Endodermal cell (in vitro differentiated cells): ENCODE data around the gene TMEM255B. TPM values are rescaled to one million over a fixed set of nuclear protein-coding genes. Genes with fewer than 3 reads are reported as not detected.

Source experiments
- DNase-seq: peaks from one replicate; pipeline ENCODE4 v3.0.0-alpha.2; 2017
- H3K27ac ChIP-seq: 2 replicates; pipeline ENCODE4 v1.5.1; 2013; ENCODE audit warnings: mild to moderate bottlenecking, low read depth, low read length, moderate library complexity
- H3K27me3 ChIP-seq: 2 replicates; pipeline ENCODE4 v1.6.1; 2013; ENCODE audit warnings: mild to moderate bottlenecking, low read length, moderate library complexity; ENCODE audit not compliant: insufficient read depth, control insufficient read depth, poor library complexity, severe bottlenecking
- H3K36me3 ChIP-seq: 2 replicates; pipeline ENCODE4 v1.7.0; 2013; ENCODE audit warnings: mild to moderate bottlenecking, low read length, moderate library complexity; ENCODE audit not compliant: control insufficient read depth, insufficient read depth
- H3K4me1 ChIP-seq: one replicate; pipeline ENCODE4 v1.7.0; 2013; ENCODE audit warnings: low read length; ENCODE audit not compliant: control insufficient read depth, insufficient read depth
- H3K4me3 ChIP-seq: 2 replicates; pipeline ENCODE4 v1.5.1; 2013; ENCODE audit warnings: mild to moderate bottlenecking, low read length, moderate library complexity
- H3K9ac ChIP-seq: 2 replicates; pipeline ENCODE4 v1.6.1; 2013; ENCODE audit warnings: mild to moderate bottlenecking, low read length, moderate library complexity; ENCODE audit not compliant: poor library complexity, severe bottlenecking; ENCODE audit errors: extremely low read depth
- H3K9me3 ChIP-seq: 2 replicates; pipeline ENCODE4 v1.6.1; 2013; ENCODE audit warnings: mild to moderate bottlenecking, low read length, moderate library complexity; ENCODE audit not compliant: control insufficient read depth
- H3K27ac Mint-ChIP-seq: 2 replicates; pipeline ENCODE4 v1.8.0; 2020; ENCODE audit warnings: mixed read lengths
- H3K27me3 Mint-ChIP-seq: 2 replicates; pipeline ENCODE4 v1.8.0; 2021; ENCODE audit warnings: mild to moderate bottlenecking, mixed read lengths; ENCODE audit not compliant: insufficient read depth
- H3K36me3 Mint-ChIP-seq: 2 replicates; pipeline ENCODE4 v1.8.0; 2020; ENCODE audit warnings: low read depth, mixed read lengths
- H3K4me1 Mint-ChIP-seq: 2 replicates; pipeline ENCODE4 v1.8.0; 2020; ENCODE audit warnings: mixed read lengths
- H3K4me3 Mint-ChIP-seq: 2 replicates; pipeline ENCODE4 v1.8.0; 2020; ENCODE audit warnings: mild to moderate bottlenecking, moderate library complexity, mixed read lengths
- H3K9me3 Mint-ChIP-seq: 2 replicates; pipeline ENCODE4 v1.8.0; 2020; ENCODE audit warnings: mild to moderate bottlenecking, mixed read lengths
- CTCF ChIP-seq: fragments of 200-600 bp; sonication (generic); conservative IDR thresholded peaks from 2 replicates; pipeline ENCODE4 v1.5.0; 2021; ENCODE audit warnings: antibody characterized with exemption, mild to moderate bottlenecking
- WGBS, 2 experiments: methylation state at CpG; one replicate each; pipeline versions ENCODE4 v1.1.5 to v1.1.7; 2013; ENCODE audit warnings: missing lambda C conversion rate in 2 of 2, mixed read lengths in 1 of 2; ENCODE audit not compliant: insufficient coverage in 1 of 2, insufficient read length in 1 of 2; 5-methylcytosine and 5-hydroxymethylcytosine counted together
- total RNA-seq, 2 donors: library from RNA; stranded (reverse); fragmentation: NEBNext Ultra II Directional in 1 of 2; extraction: Animal tissue kit (Norgen Biotek cat#: 25700) in 1 of 2; gene quantifications; 2 replicates in 1 of 2; 3 replicates in 1 of 2; pipeline ENCODE4 v1.2.1, GENCODE V29; 2021

Gene TMEM255B
- total RNA-seq, 2 donors from 2014 or later, result 0.55 to 2.1 TPM

- WGBS, 2 experiments, result 91 to 95% methylated on average over 17 to 30 of the region's 30 CpGs
- Mint-ChIP-seq H3K27ac (no peak overlapping the region), H3K27me3 (no peaks in the 10 kb centered on the region), H3K4me3 (no peak overlapping the region), H3K36me3 (no peaks in the 10 kb centered on the region), H3K4me1 (no peaks in the 10 kb centered on the region), H3K9me3 (peaks cover 9% of the 10 kb centered on the region)
- TF ChIP-seq CTCF, result no peak
- Histone ChIP-seq H3K4me3 (no peak overlapping the region), H3K27me3 (no peaks in the 10 kb centered on the region), H3K4me1 (no peaks in the 10 kb centered on the region), H3K36me3 (no peaks in the 10 kb centered on the region), H3K27ac (no peak overlapping the region), H3K9ac (no peak overlapping the region), H3K9me3 (no peaks in the 10 kb centered on the region)
- no peak for DNase-seq
These were observed 54.2 kb downstream of the TMEM255B start for GRCh38 chr13:113813070-113813748.

- no peak overlapping the region for H3K27ac ChIP-seq
- H3K27me3 ChIP-seq, result no peaks in the 10 kb centered on the region
- no peaks in the 10 kb centered on the region for H3K36me3 ChIP-seq
- no peak for TF ChIP-seq CTCF
- whole genome bisulfite sequencing, 2 experiments, result 89 to 92% methylated on average over 24 to 28 of the region's 28 CpGs
- H3K9ac ChIP-seq, result no peak overlapping the region
- no peaks in the 10 kb centered on the region for H3K9me3 ChIP-seq
- no peaks in the 10 kb centered on the region for H3K27me3 Mint-ChIP-seq
- no peak overlapping the region for H3K4me3 ChIP-seq
- no peak overlapping the region for H3K27ac Mint-ChIP-seq
- H3K4me1 ChIP-seq, result no peaks in the 10 kb centered on the region
- H3K9me3 Mint-ChIP-seq, result peaks cover 4% of the 10 kb centered on the region
- no peak overlapping the region for H3K4me3 Mint-ChIP-seq
- no peak for DNase-seq
- H3K4me1 Mint-ChIP-seq, result no peaks in the 10 kb centered on the region
- no peaks in the 10 kb centered on the region for H3K36me3 Mint-ChIP-seq
These were observed 54.9 kb downstream of the TMEM255B start for GRCh38 chr13:113813749-113814434.

GRCh38 chr13:113814435-113814821 lies 55.4 kb downstream of the TMEM255B start:
- H3K27ac ChIP-seq, result no peak overlapping the region
- no peak overlapping the region for H3K27ac Mint-ChIP-seq
- no peak overlapping the region for H3K4me3 ChIP-seq
- 90 to 93% methylated on average over 4 to 10 of the region's 11 CpGs for WGBS, 2 experiments
- H3K9ac ChIP-seq, result no peak overlapping the region
- H3K27me3 Mint-ChIP-seq, result no peaks in the 10 kb centered on the region
- H3K9me3 Mint-ChIP-seq, result peaks cover 4% of the 10 kb centered on the region
- H3K4me1 Mint-ChIP-seq, result no peaks in the 10 kb centered on the region
- H3K4me1 ChIP-seq, result no peaks in the 10 kb centered on the region
- no peaks in the 10 kb centered on the region for H3K36me3 ChIP-seq
- no peaks in the 10 kb centered on the region for H3K27me3 ChIP-seq
- no peaks in the 10 kb centered on the region for H3K9me3 ChIP-seq
- no peak for TF ChIP-seq CTCF
- DNase-seq, result no peak
- no peak overlapping the region for H3K4me3 Mint-ChIP-seq
- H3K36me3 Mint-ChIP-seq, result no peaks in the 10 kb centered on the region
